HG03196 (cell line): ENCODE results near the gene RBM19.

Experiments used
- ATAC-seq: cut with Tn5 transposase; IDR thresholded peaks from one replicate; pipeline ENCODE4 v1.9.1; 2021; ENCODE audit not compliant: unreplicated experiment

RBM19 gene

GRCh38 chr12:113788020-113788856 is 177.9 kb downstream of the RBM19 start:
- ATAC-seq = no peak

- ATAC-seq = no peak
Observed at GRCh38 chr12:113786107-113786506, 180.0 kb downstream of the RBM19 start.

- no peak for ATAC-seq
Observed at GRCh38 chr12:113783811-113784210, 182.3 kb downstream of the RBM19 start.

GRCh38 chr12:113782873-113783272 is 183.3 kb downstream of the RBM19 start:
- no peak for ATAC-seq

- no peak for ATAC-seq
Observed at GRCh38 chr12:113781415-113782198, 184.5 kb downstream of the RBM19 start.

- no peak for ATAC-seq
Observed at GRCh38 chr12:113779774-113780173, 186.4 kb downstream of the RBM19 start.

GRCh38 chr12:113778432-113779132 is 187.5 kb downstream of the RBM19 start:
- no peak for ATAC-seq

- no peak for ATAC-seq
Observed at GRCh38 chr12:113777751-113778150, 188.4 kb downstream of the RBM19 start.

- no peak for ATAC-seq
Observed at GRCh38 chr12:113776536-113776935, 189.6 kb downstream of the RBM19 start.

- ATAC-seq = no peak
Observed at GRCh38 chr12:113774526-113774925, 191.6 kb downstream of the RBM19 start.

- ATAC-seq = no peak
Observed at GRCh38 chr12:113772505-113773030, 193.6 kb downstream of the RBM19 start.

GRCh38 chr12:113770389-113770865 is 195.7 kb downstream of the RBM19 start:
- no peak for ATAC-seq

GRCh38 chr12:113769305-113769704 is 196.8 kb downstream of the RBM19 start:
- no peak for ATAC-seq

- no peak for ATAC-seq
Observed at GRCh38 chr12:113768850-113769249, 197.3 kb downstream of the RBM19 start.

GRCh38 chr12:113766879-113767878 is 198.9 kb downstream of the RBM19 start:
- ATAC-seq = no peak
